ENCODE results near the gene ZSWIM1. TPM values are rescaled to one million over a fixed set of nuclear protein-coding genes. Genes with fewer than 3 reads are reported as not detected.

Gene ZSWIM1
- total and polyA plus RNA-seq, 2 of the 8 experiments (the other 6 are each of a cell fraction or from before 2014, with no cell fraction given), result 14.1 to 15.6 TPM

Other genes starting within 250 kb of the ZSWIM1 start
- gene WFDC9, start 249.9 kb upstream of the ZSWIM1 start, total RNA-seq (2021; fragmentation: NEBNext Ultra II Directional; extraction: Animal tissue kit (Norgen Biotek cat#: 25700)), result not detected in 2 replicates
- gene WFDC9, start 249.9 kb upstream of the ZSWIM1 start, polyA plus RNA-seq (2011; rRNA removed), result not detected in 2 replicates
- not detected in 2 replicates for gene WFDC11, start 211.0 kb upstream of the ZSWIM1 start, total RNA-seq (2021; fragmentation: NEBNext Ultra II Directional; extraction: Animal tissue kit (Norgen Biotek cat#: 25700))
- gene WFDC11, start 211.0 kb upstream of the ZSWIM1 start, polyA plus RNA-seq (2011; rRNA removed), result not detected in 2 replicates
- gene WFDC13, start 179.2 kb upstream of the ZSWIM1 start, total RNA-seq (2021; fragmentation: NEBNext Ultra II Directional; extraction: Animal tissue kit (Norgen Biotek cat#: 25700)), result not detected in 2 replicates
- gene WFDC13, start 179.2 kb upstream of the ZSWIM1 start, polyA plus RNA-seq (2011; rRNA removed), result not detected in 2 replicates
- gene WFDC10B, start 176.2 kb upstream of the ZSWIM1 start, total RNA-seq (2021; fragmentation: NEBNext Ultra II Directional; extraction: Animal tissue kit (Norgen Biotek cat#: 25700)), result 0.54 TPM in 1 of 2 replicates, not detected in the other
- gene WFDC10B, start 176.2 kb upstream of the ZSWIM1 start, polyA plus RNA-seq (2011; rRNA removed), result 0.21 and 0.36 TPM in 2 replicates
- not detected in 2 replicates for gene SPINT4, start 158.9 kb upstream of the ZSWIM1 start, total RNA-seq (2021; fragmentation: NEBNext Ultra II Directional; extraction: Animal tissue kit (Norgen Biotek cat#: 25700))
- not detected in 2 replicates for gene SPINT4, start 158.9 kb upstream of the ZSWIM1 start, polyA plus RNA-seq (2011; rRNA removed)
- 0.50 TPM in 1 of 2 replicates, not detected in the other for gene WFDC3, start 89.3 kb upstream of the ZSWIM1 start, total RNA-seq (2021; fragmentation: NEBNext Ultra II Directional; extraction: Animal tissue kit (Norgen Biotek cat#: 25700))
- gene WFDC3, start 89.3 kb upstream of the ZSWIM1 start, polyA plus RNA-seq (2011; rRNA removed), result 0.11 and 0.60 TPM in 2 replicates
- 38.4 and 41.9 TPM in 2 replicates for gene DNTTIP1, start 89.3 kb upstream of the ZSWIM1 start, total RNA-seq (2021; fragmentation: NEBNext Ultra II Directional; extraction: Animal tissue kit (Norgen Biotek cat#: 25700))
- gene DNTTIP1, start 89.3 kb upstream of the ZSWIM1 start, polyA plus RNA-seq (2011; rRNA removed), result 32.6 and 34.9 TPM in 2 replicates
- 243 and 255 TPM in 2 replicates for gene UBE2C, start 68.6 kb upstream of the ZSWIM1 start, total RNA-seq (2021; fragmentation: NEBNext Ultra II Directional; extraction: Animal tissue kit (Norgen Biotek cat#: 25700))
- gene UBE2C, start 68.6 kb upstream of the ZSWIM1 start, polyA plus RNA-seq (2011; rRNA removed), result 312 and 326 TPM in 2 replicates
- 3.6 and 5.7 TPM in 2 replicates for gene TNNC2, start 53.9 kb upstream of the ZSWIM1 start, total RNA-seq (2021; fragmentation: NEBNext Ultra II Directional; extraction: Animal tissue kit (Norgen Biotek cat#: 25700))
- 7.6 and 10.4 TPM in 2 replicates for gene TNNC2, start 53.9 kb upstream of the ZSWIM1 start, polyA plus RNA-seq (2011; rRNA removed)
- 16.1 and 16.8 TPM in 2 replicates for gene SNX21, start 47.4 kb upstream of the ZSWIM1 start, total RNA-seq (2021; fragmentation: NEBNext Ultra II Directional; extraction: Animal tissue kit (Norgen Biotek cat#: 25700))
- 15.8 and 28.2 TPM in 2 replicates for gene SNX21, start 47.4 kb upstream of the ZSWIM1 start, polyA plus RNA-seq (2011; rRNA removed)
- gene ACOT8, start 23.8 kb upstream of the ZSWIM1 start, total RNA-seq (2021; fragmentation: NEBNext Ultra II Directional; extraction: Animal tissue kit (Norgen Biotek cat#: 25700)), result 37.3 and 37.6 TPM in 2 replicates
- gene ACOT8, start 23.8 kb upstream of the ZSWIM1 start, polyA plus RNA-seq (2011; rRNA removed), result 88.8 and 127 TPM in 2 replicates
- 6.8 and 6.9 TPM in 2 replicates for gene ZSWIM3, start 23.6 kb upstream of the ZSWIM1 start, total RNA-seq (2021; fragmentation: NEBNext Ultra II Directional; extraction: Animal tissue kit (Norgen Biotek cat#: 25700))
- 5.4 and 5.5 TPM in 2 replicates for gene ZSWIM3, start 23.6 kb upstream of the ZSWIM1 start, polyA plus RNA-seq (2011; rRNA removed)
- 2.5 and 3.0 TPM in 2 replicates for gene SPATA25, start 6.4 kb downstream of the ZSWIM1 start, total RNA-seq (2021; fragmentation: NEBNext Ultra II Directional; extraction: Animal tissue kit (Norgen Biotek cat#: 25700))
- gene SPATA25, start 6.4 kb downstream of the ZSWIM1 start, polyA plus RNA-seq (2011; rRNA removed), result 2.0 and 3.2 TPM in 2 replicates
- gene NEURL2, start 10.0 kb downstream of the ZSWIM1 start, total RNA-seq (2021; fragmentation: NEBNext Ultra II Directional; extraction: Animal tissue kit (Norgen Biotek cat#: 25700)), result 5.2 and 6.9 TPM in 2 replicates
- 6.9 and 10.3 TPM in 2 replicates for gene NEURL2, start 10.0 kb downstream of the ZSWIM1 start, polyA plus RNA-seq (2011; rRNA removed)
- gene CTSA, start 10.1 kb downstream of the ZSWIM1 start, total RNA-seq (2021; fragmentation: NEBNext Ultra II Directional; extraction: Animal tissue kit (Norgen Biotek cat#: 25700)), result 49.7 and 52.5 TPM in 2 replicates
- gene CTSA, start 10.1 kb downstream of the ZSWIM1 start, polyA plus RNA-seq (2011; rRNA removed), result 74.0 and 81.4 TPM in 2 replicates
- gene PLTP, start 30.9 kb downstream of the ZSWIM1 start, total RNA-seq (2021; fragmentation: NEBNext Ultra II Directional; extraction: Animal tissue kit (Norgen Biotek cat#: 25700)), result 120 TPM in 2 replicates
- gene PLTP, start 30.9 kb downstream of the ZSWIM1 start, polyA plus RNA-seq (2011; rRNA removed), result 194 and 268 TPM in 2 replicates
- 27.2 and 30.3 TPM in 2 replicates for gene PCIF1, start 53.5 kb downstream of the ZSWIM1 start, total RNA-seq (2021; fragmentation: NEBNext Ultra II Directional; extraction: Animal tissue kit (Norgen Biotek cat#: 25700))
- 30.6 and 54.7 TPM in 2 replicates for gene PCIF1, start 53.5 kb downstream of the ZSWIM1 start, polyA plus RNA-seq (2011; rRNA removed)
- 14.6 and 15.9 TPM in 2 replicates for gene ZNF335, start 91.0 kb downstream of the ZSWIM1 start, total RNA-seq (2021; fragmentation: NEBNext Ultra II Directional; extraction: Animal tissue kit (Norgen Biotek cat#: 25700))
- gene ZNF335, start 91.0 kb downstream of the ZSWIM1 start, polyA plus RNA-seq (2011; rRNA removed), result 12.4 and 17.1 TPM in 2 replicates
- gene MMP9, start 127.7 kb downstream of the ZSWIM1 start, total RNA-seq (2021; fragmentation: NEBNext Ultra II Directional; extraction: Animal tissue kit (Norgen Biotek cat#: 25700)), result 1.7 and 2.2 TPM in 2 replicates
- gene MMP9, start 127.7 kb downstream of the ZSWIM1 start, polyA plus RNA-seq (2011; rRNA removed), result 1.5 and 1.6 TPM in 2 replicates
- gene SLC12A5, start 148.0 kb downstream of the ZSWIM1 start, total RNA-seq (2021; fragmentation: NEBNext Ultra II Directional; extraction: Animal tissue kit (Norgen Biotek cat#: 25700)), result 5.9 and 7.3 TPM in 2 replicates
- 1.9 and 2.8 TPM in 2 replicates for gene SLC12A5, start 148.0 kb downstream of the ZSWIM1 start, polyA plus RNA-seq (2011; rRNA removed)
- gene NCOA5, start 208.7 kb downstream of the ZSWIM1 start, total RNA-seq (2021; fragmentation: NEBNext Ultra II Directional; extraction: Animal tissue kit (Norgen Biotek cat#: 25700)), result 29.0 and 29.9 TPM in 2 replicates
- gene NCOA5, start 208.7 kb downstream of the ZSWIM1 start, polyA plus RNA-seq (2011; rRNA removed), result 18.0 and 20.4 TPM in 2 replicates
- 12.1 and 14.5 TPM in 2 replicates for gene CD40, start 237.1 kb downstream of the ZSWIM1 start, total RNA-seq (2021; fragmentation: NEBNext Ultra II Directional; extraction: Animal tissue kit (Norgen Biotek cat#: 25700))
- gene CD40, start 237.1 kb downstream of the ZSWIM1 start, polyA plus RNA-seq (2011; rRNA removed), result 18.8 and 19.6 TPM in 2 replicates

Data from H1 (cell line).